ENCODE data around the gene SYNDIG1L.

SYNDIG1L gene

DNA sequence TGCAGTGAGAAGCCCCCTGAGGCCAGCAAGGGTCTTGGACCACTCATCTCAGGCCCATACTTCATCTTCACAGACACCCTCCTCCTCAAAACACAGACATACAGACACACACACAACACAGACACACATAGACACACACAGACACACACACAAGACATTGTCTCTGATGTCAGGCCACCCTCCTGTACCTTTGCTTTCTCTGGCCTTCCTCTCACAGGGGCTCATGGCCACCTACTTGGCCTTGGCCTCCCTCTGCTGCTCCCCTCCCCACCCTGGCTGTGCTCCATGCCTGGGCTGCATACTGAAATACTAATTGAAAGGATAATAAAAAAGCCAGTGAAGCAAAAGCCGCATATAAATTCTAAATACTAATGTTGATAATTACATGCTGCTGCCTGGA is 1.6 kb upstream of the SYNDIG1L start:
- DNase-seq: no peak

GRCh38 chr14:74425525-74426201 is 347 bp downstream of the SYNDIG1L start:
- DNase-seq: peak; percentile 25 to 29

DNA sequence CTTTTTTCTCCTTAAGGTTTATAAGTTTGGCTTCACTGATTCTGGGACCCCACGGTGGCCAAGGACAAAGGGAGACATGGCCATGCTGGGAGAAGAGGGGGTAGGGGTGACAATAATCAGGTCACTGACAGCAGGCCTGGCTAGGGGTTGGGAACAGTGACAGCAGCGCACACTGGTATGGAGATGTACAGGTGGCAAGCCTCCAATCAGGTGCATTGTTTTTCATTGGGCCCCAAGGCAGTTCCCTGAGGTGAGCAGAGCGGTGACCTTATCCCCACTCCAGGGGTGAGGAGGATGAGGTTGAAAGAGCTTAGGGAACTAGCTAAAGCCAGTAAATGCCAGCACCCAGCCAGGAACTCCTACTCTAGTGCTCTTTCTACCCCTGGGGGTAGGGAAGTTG is 1.4 kb downstream of the SYNDIG1L start:
- DNase-seq: no peak

DNA sequence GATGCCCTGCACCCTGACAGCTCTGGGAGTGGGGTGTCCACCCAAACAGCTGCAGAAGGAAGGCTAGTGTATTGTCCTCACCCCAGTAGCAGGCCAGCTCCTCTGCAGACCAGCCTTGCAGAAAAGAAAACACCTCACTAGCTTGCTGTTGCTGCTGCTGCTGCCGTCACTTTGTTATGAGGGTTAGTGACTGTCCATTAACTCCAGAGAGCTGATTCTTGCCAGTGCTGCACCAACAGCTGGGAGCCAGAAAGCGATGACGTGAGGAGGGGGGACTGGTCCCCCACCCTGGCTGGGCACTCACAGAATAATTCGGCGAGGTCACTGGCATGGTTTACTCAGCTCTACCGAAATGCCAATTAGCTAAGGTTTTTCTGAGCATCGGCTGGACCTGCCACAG is 2.8 kb downstream of the SYNDIG1L start:
- no peak for DNase-seq

DNA sequence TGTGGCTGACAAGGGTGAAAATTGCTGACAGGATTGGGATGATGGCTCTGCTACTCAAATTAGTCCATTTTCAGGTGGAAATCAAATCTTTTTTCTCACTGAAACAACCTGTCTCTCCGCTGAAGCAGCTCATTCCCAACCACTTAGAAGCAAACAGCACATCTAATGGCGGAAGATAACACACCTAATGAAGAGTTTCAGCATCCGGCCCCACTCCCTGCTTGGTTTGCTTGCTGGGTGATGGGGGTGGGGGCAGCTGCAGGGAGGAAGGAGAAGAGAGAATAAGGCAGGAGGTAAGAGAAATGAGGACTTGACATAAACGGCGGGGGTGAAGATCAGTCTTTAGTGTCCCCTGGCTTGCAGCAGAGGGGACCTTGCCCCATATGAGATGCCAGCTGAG is 4.0 kb downstream of the SYNDIG1L start:
- no peak for DNase-seq

DNA sequence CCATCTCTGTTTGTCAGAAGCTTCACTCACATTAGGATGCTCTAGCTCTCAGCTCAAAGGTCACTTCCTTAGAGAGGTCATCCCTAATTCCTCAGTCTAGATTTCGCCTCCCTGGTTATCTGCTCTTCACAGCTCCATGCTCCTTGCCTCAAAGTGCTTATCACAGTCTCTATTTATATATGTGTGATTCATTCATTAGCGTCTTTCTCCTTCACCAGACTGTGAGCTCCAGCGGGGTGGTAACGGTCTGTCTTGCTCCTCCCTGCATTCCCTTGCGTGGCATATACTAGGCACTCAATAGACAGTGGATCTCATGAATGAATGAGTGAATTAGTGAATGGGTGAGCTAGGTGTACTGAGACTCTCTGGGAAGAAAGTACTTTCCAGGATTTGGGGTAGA is 6.9 kb downstream of the SYNDIG1L start:
- no peak for DNase-seq

- DNase-seq: no peak
Measured at GRCh38 chr14:74418031-74418430, 8.0 kb downstream of the SYNDIG1L start.

DNA sequence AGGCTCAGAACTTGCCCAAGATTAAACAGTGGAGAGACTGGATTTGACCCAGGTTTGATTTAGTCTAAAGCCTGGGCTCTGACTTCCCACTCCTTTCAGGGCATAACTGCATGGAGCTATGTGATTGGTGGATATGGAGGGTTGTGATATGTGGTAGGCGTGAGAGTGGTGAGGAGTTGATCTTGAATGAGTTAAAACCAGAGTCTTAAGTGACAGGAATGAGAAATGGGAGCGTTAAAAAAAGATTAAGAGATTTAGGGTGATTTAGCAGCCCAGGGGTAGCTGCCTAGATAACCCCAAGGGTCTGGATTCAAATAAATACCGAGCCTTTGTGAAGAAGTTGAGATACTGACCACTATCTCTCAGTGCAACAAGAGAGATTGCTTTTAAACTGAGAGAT is 8.4 kb downstream of the SYNDIG1L start:
- no peak for DNase-seq

DNA sequence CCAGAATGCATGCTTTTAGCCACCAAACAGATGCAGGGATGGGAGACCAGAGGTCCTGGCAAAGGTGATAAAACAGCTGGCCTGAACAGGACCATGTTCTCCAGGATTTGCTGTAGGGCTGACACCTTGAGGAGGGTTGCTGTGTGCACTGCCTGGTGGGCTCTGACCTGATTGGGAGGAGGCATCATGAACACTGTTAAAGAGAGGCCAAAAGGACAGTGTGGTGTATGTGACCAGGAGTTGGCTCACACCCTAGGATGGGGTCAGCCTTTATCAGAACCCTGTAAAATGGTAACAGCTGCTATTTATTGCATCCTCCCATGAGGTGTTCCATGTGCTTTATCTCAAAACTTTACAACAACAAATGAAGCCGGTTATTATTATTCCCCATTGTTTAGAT is 8.8 kb downstream of the SYNDIG1L start:
- DNase-seq: no peak

DNA sequence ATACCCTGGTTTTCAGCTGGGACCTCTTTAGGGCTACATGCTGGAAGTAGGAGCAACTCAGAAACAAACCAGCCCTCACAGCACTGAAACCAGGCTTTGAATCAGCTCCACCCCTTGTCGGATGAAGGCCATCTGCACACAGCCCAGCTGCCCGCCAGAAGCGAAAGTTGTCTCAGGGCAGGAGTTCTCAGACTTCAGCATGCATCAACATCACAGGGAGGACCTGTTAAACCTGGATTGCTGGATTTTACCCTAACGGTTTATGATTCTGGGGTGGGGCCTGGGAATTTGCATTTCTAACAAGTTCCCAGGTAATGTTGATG is 10.9 kb downstream of the SYNDIG1L start:
- no peak for DNase-seq

- no peak for DNase-seq
Measured at GRCh38 chr14:74414403-74415114, 11.5 kb downstream of the SYNDIG1L start.

GRCh38 chr14:74413627-74414026 is 12.4 kb downstream of the SYNDIG1L start:
- DNase-seq: no peak

DNA sequence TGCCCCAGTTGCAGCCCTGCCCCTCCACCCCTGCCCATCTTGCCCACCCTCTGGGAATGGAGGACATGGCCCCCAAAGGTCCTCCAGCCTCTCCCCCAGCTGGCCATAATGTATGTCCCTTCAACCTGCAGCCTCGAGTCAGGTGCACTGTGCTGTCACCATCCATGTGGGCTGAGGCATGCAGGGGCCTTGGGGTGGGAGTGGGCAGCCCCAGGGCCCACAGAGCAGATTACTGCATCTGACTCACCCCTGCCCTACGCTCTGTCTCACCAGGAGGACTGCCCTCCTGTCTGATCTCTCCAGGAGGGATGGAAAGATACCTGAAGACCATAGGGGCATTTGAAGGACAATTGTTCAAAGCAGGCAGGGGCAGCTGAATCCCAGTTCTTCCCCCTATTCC is 13.3 kb downstream of the SYNDIG1L start:
- no peak for DNase-seq

- DNase-seq: no peak
Measured at GRCh38 chr14:74411671-74412070, 14.3 kb downstream of the SYNDIG1L start.

GRCh38 chr14:74409441-74409840 is 16.6 kb downstream of the SYNDIG1L start:
- no peak for DNase-seq

- no peak for DNase-seq
Measured at GRCh38 chr14:74408870-74409269, 17.1 kb downstream of the SYNDIG1L start.

DNA sequence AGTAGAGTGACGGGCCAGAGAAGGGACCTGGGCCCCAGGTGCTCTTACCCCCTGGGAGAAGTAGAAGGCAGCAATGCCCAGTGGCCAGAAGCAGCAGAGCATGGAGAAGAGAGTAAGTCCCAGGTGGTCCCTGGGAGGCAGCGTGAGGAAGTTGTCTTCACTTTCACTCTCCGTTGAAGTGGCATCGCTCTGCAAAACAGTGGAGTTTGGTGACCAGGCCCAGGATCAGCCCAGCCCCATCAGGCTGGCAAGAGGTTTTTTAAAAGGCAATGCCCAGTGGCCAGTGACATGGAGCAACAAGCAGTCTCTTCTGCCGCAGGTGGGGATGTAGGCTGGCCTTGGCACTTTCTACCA is 18.2 kb downstream of the SYNDIG1L start:
- no peak for DNase-seq

GRCh38 chr14:74407021-74407800 is 18.8 kb downstream of the SYNDIG1L start:
- no peak for DNase-seq

DNA sequence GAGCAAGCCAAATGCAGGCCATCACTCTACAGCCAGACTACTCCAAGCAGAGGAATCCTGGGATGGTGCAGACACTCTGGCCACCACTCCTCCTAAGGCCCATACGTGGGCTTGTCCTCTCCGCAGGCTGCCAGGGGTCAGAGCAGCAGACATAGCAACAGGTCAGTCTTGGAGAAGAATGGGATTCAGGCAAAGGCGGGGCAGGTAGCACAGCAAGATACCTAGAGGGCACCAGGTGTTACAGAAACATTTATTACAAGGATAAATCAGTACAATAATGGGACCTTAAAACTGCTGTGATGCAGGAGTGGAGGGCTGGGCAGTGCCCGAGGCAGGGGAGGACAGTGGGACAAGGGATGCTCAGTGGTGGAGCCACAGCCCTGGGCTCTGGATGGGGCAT is 20.3 kb downstream of the SYNDIG1L start:
- DNase-seq: no peak

- DNase-seq: no peak
Measured at GRCh38 chr14:74404435-74404834, 21.6 kb downstream of the SYNDIG1L start.

DNA sequence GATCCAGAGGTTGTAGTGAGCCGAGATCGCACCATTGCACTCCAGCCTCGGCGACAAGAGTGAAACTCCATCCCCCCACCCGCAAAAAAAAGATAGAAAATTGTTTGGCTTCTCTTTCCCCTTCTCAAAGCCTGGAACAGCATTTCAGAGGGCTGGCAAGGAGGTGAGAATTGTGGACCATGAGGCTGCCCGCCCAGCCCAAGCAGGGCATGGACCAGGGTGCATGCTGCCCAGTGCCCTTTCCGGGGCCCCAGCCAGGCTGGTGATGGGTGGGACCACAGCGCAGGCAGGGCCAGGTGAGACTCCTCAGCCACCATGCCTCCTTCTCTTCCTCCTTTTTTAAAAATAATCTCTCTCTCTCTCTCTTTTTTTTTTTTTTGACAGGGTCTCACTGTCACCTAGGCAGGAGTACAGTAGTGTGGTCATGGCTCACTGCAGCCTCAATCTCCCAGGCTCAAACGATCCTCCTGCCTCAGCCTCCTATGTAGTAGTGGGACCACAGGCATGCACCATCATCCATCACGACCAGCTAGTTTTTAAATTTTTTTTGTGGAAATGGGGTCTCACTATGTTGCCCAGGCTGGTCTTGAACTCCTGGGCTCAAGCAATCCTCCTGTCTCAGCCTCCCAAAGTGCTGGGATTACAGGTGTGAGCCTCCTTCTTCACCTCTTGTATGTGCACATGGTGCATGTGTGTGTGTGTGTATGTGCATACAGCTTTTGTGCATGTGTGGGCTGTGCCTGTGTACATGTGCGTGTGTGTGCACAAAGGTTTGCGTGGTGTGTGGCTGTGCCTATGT is 22.2 kb downstream of the SYNDIG1L start:
- DNase-seq: no peak

DNA sequence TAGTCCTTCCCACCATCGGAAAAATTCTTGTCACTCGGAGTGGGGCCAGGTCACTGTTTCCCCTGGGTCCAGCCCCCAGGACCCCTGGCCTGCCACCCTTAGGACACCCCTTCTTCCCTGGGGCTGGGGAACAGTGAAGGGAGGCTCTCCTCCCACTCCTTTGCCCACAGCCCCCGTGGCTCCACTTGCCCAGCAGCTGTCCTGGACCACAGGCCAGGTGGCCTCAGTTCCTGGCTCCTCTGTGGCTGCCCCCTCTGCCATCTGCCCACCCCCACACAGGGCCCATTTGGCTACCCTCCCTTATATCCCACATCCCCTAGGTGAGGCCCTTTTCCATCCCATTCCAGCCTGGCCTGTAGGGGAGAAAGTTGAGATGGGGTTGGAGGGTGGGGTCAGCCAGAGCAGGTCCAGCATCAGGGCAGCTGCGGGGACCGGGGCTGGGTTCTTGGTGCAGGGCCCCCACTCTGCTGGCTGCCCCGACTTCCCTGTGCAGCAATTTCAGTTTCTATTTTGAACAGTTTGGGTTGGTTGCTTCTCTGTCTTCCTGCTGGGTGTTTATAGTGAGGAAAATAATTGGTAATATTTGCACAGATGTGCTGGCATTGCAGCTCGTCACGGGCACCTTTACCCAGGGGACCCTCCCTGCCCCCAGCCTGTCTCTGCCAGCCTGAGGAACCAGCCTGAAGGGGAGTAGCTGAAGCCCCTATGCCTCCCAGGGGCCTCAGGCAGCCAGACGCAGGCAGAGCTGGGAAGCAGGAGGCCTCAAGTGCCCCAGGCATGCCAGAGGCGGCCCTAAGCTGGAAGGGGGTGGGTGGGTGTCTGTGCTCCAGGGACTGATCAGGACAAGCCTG is 23.4 kb downstream of the SYNDIG1L start:
- no peak for DNase-seq

All from activated CD4-positive, alpha-beta T cell treated with anti-CD3 and anti-CD28 coated beads, Interleukin-2, amount 50 U/mL, for 4 hours (primary cell).